Endothelial cell of umbilical vein (primary cell): ENCODE measurements around the gene PRKD2. TPM values are rescaled to one million over a fixed set of nuclear protein-coding genes. Genes with fewer than 3 reads are reported as not detected.
"Not testable (repeated sequence)": the region's sequence is repeated elsewhere in the genome, so short reads cannot be mapped to it uniquely, and the experiment has no call there.

Experiments used
- BruUV-seq: library from RNA; stranded (reverse); fragments of 400-500 nt; replicated peaks from 2 replicates; lab custom pipeline; 2021; lab: Mats Ljungman, UMichigan
- CTCF ChIA-PET: fragments of 300-600, 350-600 bp; sonication (Branson Sonifier 250); formaldehyde crosslinking; loops from one replicate; lab custom pipeline; 2021; ENCODE audit warnings: antibody characterized with exemption, inconsistent platforms; lab: Charles Lee
- POLR2A ChIA-PET: fragments of 300-600, 350-600 bp; sonication (Branson Sonifier 250); formaldehyde crosslinking; loops from one replicate; lab custom pipeline; 2021; ENCODE audit warnings: antibody characterized with exemption, inconsistent platforms; lab: Charles Lee
- DNase-seq: peaks from one replicate; pipeline ENCODE4 v3.0.0-alpha.2; 2011; ENCODE audit warnings: low read depth, low spot score
- FAIRE-seq: peaks from 2 replicates; lab custom pipeline; 2011; peaks lifted over from hg19 to GRCh38; lab: Jason Lieb, UNC
- H2AFZ ChIP-seq: 2 replicates; pipeline ENCODE4 v1.6.0; 2012; ENCODE audit warnings: low read depth, low read length, control low read depth, inconsistent platforms
- H3K27ac ChIP-seq: 2 replicates; pipeline ENCODE4 v1.5.1; 2011; ENCODE audit warnings: low read depth, mild to moderate bottlenecking, control low read depth, low read length, moderate library complexity; ENCODE audit not compliant: insufficient read depth
- H3K27me3 ChIP-seq, 2 experiments: 2 replicates each; pipeline versions ENCODE4 v1.6.0 to v1.6.1; 2011; ENCODE audit warnings: low read length in 2 of 2, mixed read lengths in 1 of 2; ENCODE audit not compliant: control insufficient read depth in 2 of 2, insufficient read depth in 2 of 2
- H3K36me3 ChIP-seq, 2 experiments: 2 replicates in 1 of 2; 3 replicates in 1 of 2; pipeline ENCODE4 v1.5.1; 2011; ENCODE audit warnings: low read length in 2 of 2, mild to moderate bottlenecking in 1 of 2, moderate library complexity in 1 of 2; ENCODE audit not compliant: control insufficient read depth in 2 of 2, insufficient read depth in 2 of 2; ENCODE audit errors: extremely low read depth in 1 of 2
- H3K4me1 ChIP-seq: 3 replicates; pipeline ENCODE4 v1.5.1; 2011; ENCODE audit warnings: mild to moderate bottlenecking, low read length; ENCODE audit not compliant: control insufficient read depth, insufficient read depth; ENCODE audit errors: extremely low read depth
- H3K4me2 ChIP-seq: 2 replicates; pipeline ENCODE4 v1.6.1; 2011; ENCODE audit warnings: low read length, control low read depth, mixed read lengths; ENCODE audit not compliant: insufficient read depth
- H3K4me3 ChIP-seq, 3 experiments: fragments of 200-600 bp in 1 of 3; sonication (generic), shearing (Covaris generic) in 1 of 3; replicated peaks in 1 of 3; 2 replicates each; pipeline ENCODE4 v1.5.1; 2011 to 2016; ENCODE audit warnings: control low read depth in 3 of 3, low read length in 3 of 3, mild to moderate bottlenecking in 2 of 3, inconsistent platforms in 1 of 3, low read depth in 1 of 3, moderate library complexity in 1 of 3; ENCODE audit not compliant: insufficient read depth in 1 of 3
- H3K79me2 ChIP-seq: 2 replicates; pipeline ENCODE4 v1.6.0; 2012; ENCODE audit warnings: low read length, inconsistent platforms; ENCODE audit not compliant: control insufficient read depth, insufficient read depth
- H3K9ac ChIP-seq: replicated peaks from 2 replicates; pipeline ENCODE3; 2011; ENCODE audit warnings: low read length, control low read depth; ENCODE audit not compliant: insufficient read depth; ENCODE audit errors: extremely low read depth
- H3K9me1 ChIP-seq: replicated peaks from 3 replicates; pipeline ENCODE4 v1.6.0; 2011; ENCODE audit warnings: mild to moderate bottlenecking, low read length; ENCODE audit not compliant: control insufficient read depth, insufficient read depth; ENCODE audit errors: extremely low read depth
- H3K9me3 ChIP-seq: replicated peaks from 2 replicates; pipeline ENCODE4 v1.5.1; 2012; ENCODE audit warnings: low read length, inconsistent platforms; ENCODE audit not compliant: control insufficient read depth, insufficient read depth
- H4K20me1 ChIP-seq: replicated peaks from 2 replicates; pipeline ENCODE3; 2011; ENCODE audit warnings: mild to moderate bottlenecking, low read length; ENCODE audit not compliant: control insufficient read depth, insufficient read depth; ENCODE audit errors: extremely low read depth
- MAX ChIP-seq: IDR thresholded peaks from 2 replicates; pipeline ENCODE4 v1.6.1; 2011; ENCODE audit not compliant: insufficient read depth, insufficient read length
- MYC ChIP-seq: IDR thresholded peaks from one replicate; pipeline ENCODE4 v1.6.1; 2011; ENCODE audit warnings: mild to moderate bottlenecking, low read depth, low read length
- dilution Hi-C: fragments of 300-500 bp; cut with MboI; formaldehyde crosslinking; loops from one replicate; pipeline ENCODE4 v1.15.0; 2019; ENCODE audit warnings: low sequenced_read_pairs; ENCODE audit not compliant: extremely low pct_ligation_motif_present
- intact Hi-C: fragments of 100-400 bp; cut with micrococcal nuclease; formaldehyde crosslinking; loops from one replicate; pipeline ENCODE4 v1.10.0; 2022
- polyA plus RNA-seq, 4 experiments: library from polyadenylated mRNA; depleted of rRNA in 3 of 4; stranded (reverse) in 3 of 4; unstranded in 1 of 4; fragments of >200 nt; gene quantifications; 2 replicates each; pipeline versions ENCODE4 v1.2.1 to v1.2.3, GENCODE V29; 2011 to 2012; ENCODE audit warnings: missing spikeins in 1 of 4
- total RNA-seq: library from RNA; stranded (reverse); gene quantifications from 2 replicates; pipeline ENCODE4 v1.2.3, GENCODE V29; 2021

The PRKD2 gene
- total and polyA plus RNA-seq, 2 donors (not counting 3 experiments of a cell fraction or from before 2014, with no cell fraction given), result 40.4 to 94.9 TPM

- no peak for FAIRE-seq
- Histone ChIP-seq H3K4me3 (no peak overlapping the region), H3K27ac (no peak overlapping the region), H3K4me2 (no peak overlapping the region), H3K79me2 (no peaks in the 10 kb centered on the region), H3K36me3 (peaks cover 0 to 2% of the 10 kb centered on the region in 2 experiments), H3K9ac (no peak overlapping the region), H3K4me1 (peaks cover 8% of the 10 kb centered on the region), H3K9me3 (no peaks in the 10 kb centered on the region), H2AFZ (no peak overlapping the region), H3K9me1 (no peaks in the 10 kb centered on the region), H3K27me3 (no peaks in the 10 kb centered on the region), H4K20me1 (no peaks in the 10 kb centered on the region)
- no peak for DNase-seq
- ChIA-PET CTCF (interaction anchor here (1.1 kb wide), 1 partner anchor 79 kb away, joined by 3 read pairs; no protein-coding TSS in a partner anchor), POLR2A (no interaction called here)
- intact Hi-C loops (no loop called here), dilution Hi-C loops (no loop called here)
- no TSS peak for BruUV-seq
- TF ChIP-seq MAX (peak; percentile 22), MYC (no peak)
Observed at GRCh38 chr19:46761418-46761831, 44.5 kb upstream of the PRKD2 start.

DNA sequence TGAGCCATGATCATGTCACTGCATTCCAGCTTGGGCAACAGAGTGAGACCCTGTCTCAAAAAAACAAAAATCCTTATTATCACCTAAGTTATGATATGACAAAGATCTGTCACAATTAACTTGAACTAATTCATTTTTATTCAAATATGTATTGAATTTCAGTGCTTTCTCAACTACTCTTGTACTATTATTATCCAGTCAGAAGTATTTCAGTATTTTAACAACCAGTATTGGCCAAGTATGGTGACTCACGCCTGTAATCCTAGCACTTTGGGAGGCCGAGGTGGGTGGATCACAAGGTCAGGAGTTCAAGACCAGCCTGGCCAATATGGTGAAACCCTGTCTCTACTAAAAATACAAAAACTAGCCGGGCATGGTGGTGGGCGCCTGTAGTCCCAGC lies 44.0 kb upstream of the PRKD2 start:
- H3K27me3 ChIP-seq, H4K20me1 ChIP-seq, H3K4me2 ChIP-seq, H3K9me1 ChIP-seq, FAIRE-seq, dilution Hi-C loops, H3K79me2 ChIP-seq, intact Hi-C loops, POLR2A ChIA-PET, H2AFZ ChIP-seq, H3K9ac ChIP-seq, H3K4me3 ChIP-seq, H3K9me3 ChIP-seq, DNase-seq, BruUV-seq, H3K36me3 ChIP-seq, CTCF ChIA-PET, H3K27ac ChIP-seq: not testable (repeated sequence)
- H3K4me1 ChIP-seq, result peaks cover 14% of the 10 kb centered on the region
